Stomach (tissue), 9 donors: ENCODE data around the gene LAD1. TPM values are rescaled to one million over a fixed set of nuclear protein-coding genes. Genes with fewer than 3 reads are reported as not detected.

Experiments
- DNase-seq, 2 donors: peaks; one replicate each; pipeline versions ENCODE4 v3.0.0 to v3.0.0-alpha.2; 2013 to 2019
- H3K27ac ChIP-seq, 5 donors: fragments of 200-600 bp in 4 of 5; sonication (generic) in 4 of 5; one replicate each; pipeline ENCODE4 v1.5.1; 2013 to 2019; ENCODE audit warnings: mild to moderate bottlenecking in 1 of 5, moderate library complexity in 1 of 5
- H3K27me3 ChIP-seq, 3 donors: fragments of 200-600 bp; sonication (generic); one replicate each; pipeline ENCODE4 v1.5.1; 2017 to 2019; ENCODE audit warnings: mixed run types in 1 of 3
- H3K36me3 ChIP-seq, 4 donors: fragments of 200-600 bp; sonication (generic); 1 replicate in 3 of 4; 2 replicates in 1 of 4; pipeline ENCODE4 v1.5.1; 2016 to 2019
- H3K4me1 ChIP-seq, 4 donors: fragments of 200-600 bp; sonication (generic); one replicate each; pipeline ENCODE4 v1.5.1; 2016 to 2019
- H3K4me3 ChIP-seq, 4 donors: fragments of 200-600 bp; sonication (generic) in 3 of 4; one replicate each; pipeline ENCODE4 v1.5.1; 2016 to 2019; ENCODE audit warnings: mild to moderate bottlenecking in 1 of 4
- H3K9me3 ChIP-seq, 4 donors: fragments of 200-600 bp; sonication (generic); one replicate each; pipeline ENCODE4 v1.5.1; 2016 to 2019
- CTCF ChIP-seq, 7 experiments: fragments of 450-650 bp in 4 of 7; fragments of 200-600 bp in 3 of 7; sonication (generic) in 3 of 7; IDR thresholded peaks; one replicate each; pipeline ENCODE4 v1.5.1; 2016 to 2019; ENCODE audit warnings: antibody characterized with exemption in 7 of 7, control low read depth in 2 of 7, mild to moderate bottlenecking in 1 of 7
- EP300 ChIP-seq: sonication (generic); formaldehyde crosslinking; IDR thresholded peaks from one replicate; pipeline ENCODE4 v1.6.1; 2017; ENCODE audit warnings: antibody characterized with exemption
- POLR2A ChIP-seq, 4 donors: fragments of 450-650 bp; IDR thresholded peaks; one replicate each; pipeline ENCODE4 v1.6.1; 2016; ENCODE audit warnings: antibody characterized with exemption in 4 of 4, control low read depth in 2 of 4, mild to moderate bottlenecking in 1 of 4, moderate library complexity in 1 of 4
- POLR2AphosphoS5 ChIP-seq, 3 donors: sonication (generic); formaldehyde crosslinking; IDR thresholded peaks; one replicate each; pipeline ENCODE4 v1.6.1; 2016; ENCODE audit warnings: antibody characterized with exemption in 3 of 3
- WGBS, 5 donors: extraction: QIAGEN DNeasy Blood & Tissue Kit in 3 of 5; methylation state at CpG; one replicate each; pipeline versions ENCODE4 v1.1.5 to v1.1.7; 2013 to 2018; 5-methylcytosine and 5-hydroxymethylcytosine counted together
- intact Hi-C: fragments of 100-400 bp; cut with DNase I; formaldehyde crosslinking; loops from one replicate; pipeline ENCODE4 v1.15.1; 2023; ENCODE audit warnings: low total_unique reads
- polyA plus RNA-seq, 3 donors: library from polyadenylated mRNA; stranded (reverse); fragments of 200-250 nt; gene quantifications; one replicate each; pipeline ENCODE4 v1.2.3, GENCODE V29; 2013
- total RNA-seq, 5 donors: library from RNA; depleted of rRNA; stranded (reverse); fragments of >200 nt; gene quantifications; one replicate each; pipeline versions ENCODE4 v1.1.0 to v1.2.3, GENCODE V29; 2014 to 2016
- donor health status: healthy with polysubstance abuse.
- donor health status: Bipolar disorder and iron deficiency.
- donor health status: healthy.

Gene LAD1
- total and polyA plus RNA-seq, 8 donors: 23.7 to 151 (median 50.9) TPM

- DNase-seq: no peak
- Histone ChIP-seq H3K27ac (no peak overlapping the region), H3K4me1 (no peaks in the 10 kb centered on the region), H3K27me3 (peaks cover 0 to 44% (median 10%) of the 10 kb centered on the region in 3 donors), H3K4me3 (no peak overlapping the region), H3K9me3 (no peaks in the 10 kb centered on the region), H3K36me3 (no peaks in the 10 kb centered on the region)
- no peak for TF ChIP-seq EP300
- TF ChIP-seq POLR2A (IDR thresholded peaks at IDR 0.05): no peak
- no peak for TF ChIP-seq POLR2AphosphoS5 (IDR thresholded peaks at IDR 0.05)
- no peak for TF ChIP-seq CTCF (IDR thresholded peaks at IDR 0.05)
- intact Hi-C loops: no loop called here
- WGBS, 5 donors: 60 to 76% (median 66%) methylated on average over 2 of the region's 2 CpGs
These were observed 48.8 kb downstream of the LAD1 start for GRCh38 chr1:201350361-201350725.

DNA sequence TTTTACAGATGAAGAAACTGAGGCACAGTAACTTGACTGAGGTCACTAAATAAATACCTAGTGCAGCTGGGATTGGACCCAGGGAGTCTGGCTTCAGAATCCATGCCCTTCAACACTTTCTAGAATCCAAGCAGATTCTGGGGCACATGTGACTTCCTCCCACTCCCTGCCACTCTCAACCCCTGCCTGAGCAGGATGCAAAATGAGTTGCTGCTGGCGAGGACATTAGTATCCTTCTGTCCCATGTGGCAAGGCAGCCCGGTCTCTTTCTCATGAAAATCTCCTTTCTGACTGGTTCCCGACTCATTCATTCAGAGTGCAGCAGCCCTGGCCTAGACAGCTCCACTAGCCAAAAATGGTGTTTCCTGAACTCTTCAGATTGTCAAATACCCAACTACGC lies 50.0 kb downstream of the LAD1 start:
- H3K4me1 ChIP-seq: no peaks in the 10 kb centered on the region
- H3K27ac ChIP-seq: no peak overlapping the region
- H3K9me3 ChIP-seq: no peaks in the 10 kb centered on the region
- DNase-seq: no peak
- WGBS, 5 donors: 78 to 90% (median 81%) methylated on average over 4 of the region's 4 CpGs
- H3K36me3 ChIP-seq: no peaks in the 10 kb centered on the region
- no peak overlapping the region for H3K4me3 ChIP-seq
- intact Hi-C loops: no loop called here
- H3K27me3 ChIP-seq: peaks cover 0 to 37% (median 10%) of the 10 kb centered on the region in 3 donors
- no peak for TF ChIP-seq POLR2AphosphoS5 (IDR thresholded peaks at IDR 0.05)
- no peak for TF ChIP-seq POLR2A (IDR thresholded peaks at IDR 0.05)
- no peak for TF ChIP-seq CTCF (IDR thresholded peaks at IDR 0.05)
- no peak for TF ChIP-seq EP300

DNA sequence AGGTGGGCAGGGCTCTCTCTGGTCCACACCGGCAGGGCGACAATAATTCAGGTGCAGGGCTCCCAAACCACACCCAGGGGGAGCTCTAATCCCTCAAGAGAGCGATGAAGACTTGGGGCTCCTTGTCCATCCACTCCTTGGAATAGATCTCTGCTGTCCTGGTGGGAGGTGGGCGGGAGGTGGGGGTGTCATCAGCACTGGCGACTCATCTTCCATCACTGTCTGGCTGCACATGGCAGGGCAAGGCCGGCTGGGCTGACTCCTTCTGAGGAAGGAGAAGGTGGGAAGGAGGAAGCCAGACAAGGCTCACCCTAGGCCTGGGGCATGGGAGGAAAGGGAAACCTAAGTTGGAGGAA lies 50.9 kb downstream of the LAD1 start:
- Histone ChIP-seq H3K4me3 (no peak overlapping the region), H3K36me3 (no peaks in the 10 kb centered on the region), H3K27me3 (peaks cover 0 to 28% (median 10%) of the 10 kb centered on the region in 3 donors), H3K9me3 (no peaks in the 10 kb centered on the region), H3K4me1 (no peaks in the 10 kb centered on the region), H3K27ac (no peak overlapping the region)
- no peak for TF ChIP-seq EP300
- TF ChIP-seq CTCF (IDR thresholded peaks at IDR 0.05): peak in 5 of 7 experiments; percentile 28 to 48 (median 40)
- WGBS, 5 donors: 9 to 19% (median 14%) methylated on average over 4 to 6 of the region's 6 CpGs
- intact Hi-C loops: no loop called here
- peak; percentile 50 to 68 for DNase-seq

DNA sequence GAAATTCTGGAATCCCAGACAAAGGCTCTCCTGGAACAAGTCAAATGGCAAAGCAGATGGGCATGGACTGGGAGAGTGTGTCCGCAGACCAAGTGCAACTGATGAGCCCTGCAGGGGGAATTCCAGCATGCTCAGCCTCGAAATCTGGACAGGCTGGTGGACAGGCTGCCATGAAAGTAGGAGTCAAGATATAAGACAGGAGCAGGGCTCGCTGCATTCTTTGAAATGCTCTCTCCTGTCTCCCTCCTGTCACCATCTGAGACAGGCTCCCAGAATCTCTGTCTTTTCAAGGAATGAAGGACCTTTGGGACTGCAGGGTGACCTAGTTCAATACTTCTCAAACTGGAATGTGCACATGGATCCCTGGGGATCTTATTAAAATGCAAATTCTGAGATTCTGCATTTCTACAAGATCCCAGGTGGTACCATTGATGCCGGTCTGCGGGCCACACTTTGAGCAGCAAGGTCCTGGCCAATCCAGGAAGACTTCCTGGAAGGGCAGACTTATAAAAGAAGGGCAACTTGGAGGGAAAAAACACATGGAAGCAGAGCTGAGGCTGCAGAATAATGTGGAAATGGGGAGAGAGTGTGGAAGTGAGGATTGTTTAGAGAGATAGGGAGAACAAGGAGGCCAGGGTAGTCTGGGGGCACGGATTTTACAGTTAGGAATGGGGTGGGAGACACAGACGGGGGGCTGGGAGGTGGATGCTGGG lies 51.5 kb downstream of the LAD1 start:
- Histone ChIP-seq H3K36me3 (no peaks in the 10 kb centered on the region), H3K9me3 (no peaks in the 10 kb centered on the region), H3K27ac (no peak overlapping the region), H3K4me3 (no peak overlapping the region), H3K27me3 (peaks cover 0 to 23% (median 10%) of the 10 kb centered on the region in 3 donors), H3K4me1 (no peaks in the 10 kb centered on the region)
- no peak for DNase-seq
- 23 to 31% (median 29%) methylated on average over 7 of the region's 7 CpGs for WGBS, 5 donors
- intact Hi-C loops: no loop called here
- TF ChIP-seq EP300 (no peak), POLR2AphosphoS5 (IDR thresholded peaks at IDR 0.05) (no peak), CTCF (IDR thresholded peaks at IDR 0.05) (no peak), POLR2A (IDR thresholded peaks at IDR 0.05) (no peak)
